HepG2 (cell line): ENCODE measurements around the gene IL2RA. TPM values are rescaled to one million over a fixed set of nuclear protein-coding genes. Genes with fewer than 3 reads are reported as not detected.

Experiments
- ATAC-seq: fragments of 200-7000 bp; cut with Tn5 transposase; 3 replicates; pipeline ENCODE4 v1.9.1; 2020; ENCODE audit warnings: mild to moderate bottlenecking, moderate library complexity
- BruUV-seq: library from RNA; stranded (reverse); fragments of 400-500 nt; replicated peaks from 2 replicates; lab custom pipeline; 2021; lab: Mats Ljungman, UMichigan
- CTCF ChIA-PET: fragments of 300-600 bp; formaldehyde crosslinking; extraction: SDS; loops from one replicate; lab custom pipeline; 2021; ENCODE audit warnings: low total read pairs, inconsistent platforms, low intra/inter-chr PET ratio; lab: Yijun Ruan, JAX
- POLR2A ChIA-PET: fragments of 350-600 bp; sonication (Branson Sonifier 250); formaldehyde crosslinking; loops from one replicate; lab custom pipeline; 2020; ENCODE audit warnings: antibody characterized with exemption, inconsistent platforms; lab: Yijun Ruan, JAX
- DNase-seq: peaks from one replicate; pipeline ENCODE4 v3.0.0-alpha.2; 2015; ENCODE audit warnings: low spot score
- FAIRE-seq: peaks from 3 replicates; lab custom pipeline; 2011; peaks lifted over from hg19 to GRCh38; lab: Jason Lieb, UNC
- H2AFZ ChIP-seq: one replicate; pipeline ENCODE4 v1.6.1; 2011; ENCODE audit warnings: low read length, inconsistent platforms
- H3K27ac ChIP-seq: fragments of 300-600 bp; 3 replicates; pipeline ENCODE4 v1.8.0; 2011; ENCODE audit warnings: mixed run types, mild to moderate bottlenecking, mixed read lengths, low read length, inconsistent platforms; ENCODE audit not compliant: insufficient read depth; ENCODE audit errors: extremely low read length
- H3K27me3 ChIP-seq, 2 experiments: fragments of 200-600 bp in 1 of 2; 2 replicates in 1 of 2; 3 replicates in 1 of 2; pipeline versions ENCODE4 v1.6.0 to v1.8.0; 2011; ENCODE audit warnings: low read length in 2 of 2, mild to moderate bottlenecking in 2 of 2, moderate library complexity in 2 of 2, inconsistent platforms in 1 of 2; ENCODE audit not compliant: insufficient read depth in 2 of 2, control insufficient read depth in 1 of 2
- H3K36me3 ChIP-seq, 2 experiments: fragments of 200-600 bp in 1 of 2; replicated peaks in 1 of 2; 2 replicates in 1 of 2; 3 replicates in 1 of 2; pipeline versions ENCODE4 v1.5.1 to v1.8.0; 2011; ENCODE audit warnings: low read length in 2 of 2, inconsistent platforms in 1 of 2; ENCODE audit not compliant: insufficient read depth in 2 of 2, control insufficient read depth in 1 of 2
- H3K4me1 ChIP-seq: 2 replicates; pipeline ENCODE4 v1.5.1; 2012; ENCODE audit warnings: low read length, inconsistent platforms; ENCODE audit not compliant: insufficient read depth
- H3K4me2 ChIP-seq: 2 replicates; pipeline ENCODE4 v1.6.0; 2011; ENCODE audit warnings: low read depth, low read length, inconsistent platforms
- H3K4me3 ChIP-seq, 3 experiments: fragments of 200-600 bp in 1 of 3; sonication (generic), shearing (Covaris generic) in 1 of 3; replicated peaks in 1 of 3; 2 replicates each; pipeline ENCODE4 v1.5.1; 2011 to 2016; ENCODE audit warnings: low read length in 3 of 3, inconsistent platforms in 2 of 3, low read depth in 2 of 3, mild to moderate bottlenecking in 2 of 3, control low read depth in 1 of 3, mixed read lengths in 1 of 3; ENCODE audit not compliant: insufficient read depth in 1 of 3
- H3K79me2 ChIP-seq: one replicate; pipeline ENCODE4 v1.6.1; 2011; ENCODE audit warnings: low read length, inconsistent platforms; ENCODE audit not compliant: insufficient read depth
- H3K9ac ChIP-seq: 2 replicates; pipeline ENCODE4 v1.6.0; 2011; ENCODE audit warnings: mild to moderate bottlenecking, low read depth, low read length, inconsistent platforms; ENCODE audit not compliant: insufficient read depth
- H3K9me3 ChIP-seq: 2 replicates; pipeline ENCODE4 v1.5.1; 2012; ENCODE audit warnings: mild to moderate bottlenecking, low read length
- H4K20me1 ChIP-seq: 2 replicates; pipeline ENCODE4 v1.6.0; 2011; ENCODE audit warnings: inconsistent platforms, mild to moderate bottlenecking, low read length, moderate library complexity; ENCODE audit not compliant: insufficient read depth
- ARID3A ChIP-seq: IDR thresholded peaks from 2 replicates; pipeline ENCODE4 v1.6.1; 2012; ENCODE audit warnings: low read depth, low read length, improper control_type of control experiment
- IRX3 ChIP-seq: sonication (generic); formaldehyde crosslinking; IDR thresholded peaks from 2 replicates; pipeline ENCODE4 v1.8.1; 2023; ENCODE audit warnings: mild to moderate bottlenecking, low read depth, missing genetic modification reagents, borderline replicate concordance
- MXI1 ChIP-seq: IDR thresholded peaks from 3 replicates; pipeline ENCODE4 v1.6.1; 2012; ENCODE audit warnings: low read depth, low read length, inconsistent platforms, borderline replicate concordance
- NFATC3 ChIP-seq: sonication (generic); formaldehyde crosslinking; IDR thresholded peaks from 2 replicates; pipeline ENCODE4 v1.5.1; 2020; ENCODE audit warnings: mild to moderate bottlenecking, missing genetic modification reagents
- POLR2AphosphoS5 ChIP-seq: IDR thresholded peaks from 2 replicates; pipeline ENCODE4 v1.6.1; 2012; ENCODE audit warnings: low read depth, low read length
- RNF2 ChIP-seq: fragments of 450-650 bp; conservative IDR thresholded peaks from 2 replicates; pipeline ENCODE4 v1.6.1; 2016; ENCODE audit warnings: low read depth
- TCF7L2 ChIP-seq: IDR thresholded peaks from 2 replicates; pipeline ENCODE4 v1.6.1; 2011; ENCODE audit warnings: mild to moderate bottlenecking, low read depth, low read length, moderate library complexity
- ZNF256 ChIP-seq: sonication (generic); formaldehyde crosslinking; conservative IDR thresholded peaks from 2 replicates; pipeline ENCODE4 v1.4.0; 2020; ENCODE audit warnings: missing genetic modification reagents
- WGBS: methylation state at CpG from one replicate; pipeline ENCODE4 v1.1.6; 2017; ENCODE audit warnings: low lambda C conversion rate; 5-methylcytosine and 5-hydroxymethylcytosine counted together
- in situ Hi-C: cut with HindIII; loops from 2 replicates; pipeline ENCODE4 v1.10.0; 2017; ENCODE audit warnings: low pct_unique_long_range_greater_than_20kb; ENCODE audit not compliant: extremely low pct_ligation_motif_present
- intact Hi-C: fragments of 100-400 bp; cut with micrococcal nuclease; formaldehyde crosslinking; loops from one replicate; pipeline ENCODE4 v1.10.0; 2022; ENCODE audit not compliant: unreplicated experiment
- polyA plus RNA-seq, 8 experiments: library from polyadenylated mRNA; depleted of rRNA in 3 of 8; stranded (reverse) in 7 of 8; unstranded in 1 of 8; fragments of >200 nt; fragmentation: Illumina TruSeq in 4 of 8; extraction: Trizol in 4 of 8; gene quantifications; 2 replicates each; pipeline versions ENCODE4 v1.2.1 to v1.2.3, GENCODE V29; 2011 to 2016; ENCODE audit warnings: low read depth in 4 of 8, missing spikeins in 1 of 8, mixed read lengths in 1 of 8; ENCODE audit not compliant: insufficient read depth in 1 of 8
- total RNA-seq, 5 experiments: library from RNA; depleted of rRNA; stranded (reverse); fragments of >200 nt; fragmentation: Illumina TruSeq; extraction: Trizol; gene quantifications; 2 replicates each; pipeline ENCODE4 v1.2.3, GENCODE V29; 2016; ENCODE audit warnings: low read depth in 1 of 5

The IL2RA gene
- total and polyA plus RNA-seq, 2 of the 13 experiments (the other 11 are each of a cell fraction or from before 2014, with no cell fraction given): not detected

GRCh38 chr10:6045314-6045848 is 16.8 kb downstream of the IL2RA start:
- no peak for ATAC-seq
- Histone ChIP-seq H3K27me3 (peaks cover 1 to 12% of the 10 kb centered on the region in 2 experiments; a peak in 2 of 5 replicates), H3K4me1 (peaks cover 11% of the 10 kb centered on the region), H3K4me3 (no peak overlapping the region), H3K79me2 (no peaks in the 10 kb centered on the region), H4K20me1 (no peaks in the 10 kb centered on the region), H3K27ac (no peak overlapping the region), H3K36me3 (no peaks in the 10 kb centered on the region), H3K9me3 (no peaks in the 10 kb centered on the region), H2AFZ (no peak overlapping the region), H3K9ac (no peak overlapping the region), H3K4me2 (no peak overlapping the region)
- POLR2A ChIA-PET: no interaction called here
- BruUV-seq: no TSS peak
- intact Hi-C loops (no loop called here), in situ Hi-C loops (no loop called here)
- TF ChIP-seq IRX3 (CRISPR knock-in tag): no peak
- no peak for TF ChIP-seq MXI1
- TF ChIP-seq ZNF256 (CRISPR knock-in tag): no peak
- TF ChIP-seq NFATC3: no peak
- no peak for TF ChIP-seq POLR2AphosphoS5
- no peak for TF ChIP-seq ARID3A
- TF ChIP-seq RNF2: no peak
- TF ChIP-seq TCF7L2: no peak
- CTCF ChIA-PET: no interaction called here
- DNase-seq: no peak
- 16% methylated on average over 8 of the region's 8 CpGs for whole genome bisulfite sequencing
- no peak for FAIRE-seq
